ENCODE measurements around the gene TBC1D30.

DNA sequence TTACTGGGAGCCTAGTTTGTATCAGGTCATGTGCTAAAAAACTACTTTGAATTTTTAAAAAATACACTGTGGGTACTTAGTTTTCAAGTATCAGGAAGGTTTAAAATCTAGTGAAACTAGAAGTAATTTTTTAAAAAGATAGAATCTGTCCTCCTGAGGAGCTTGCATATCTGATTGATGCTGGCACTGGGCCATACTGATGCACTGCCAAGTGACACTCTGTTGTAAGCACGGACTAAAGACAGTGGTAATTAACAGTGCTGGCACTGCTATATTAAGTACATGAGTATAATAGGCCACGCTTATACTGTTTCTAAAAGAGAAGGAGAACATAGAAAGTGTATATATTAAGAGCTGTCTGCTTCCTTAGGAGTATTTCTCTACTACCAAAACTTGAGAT, 10.0 kb upstream of the TBC1D30 start:
- TF ChIP-seq, protein P1, sequence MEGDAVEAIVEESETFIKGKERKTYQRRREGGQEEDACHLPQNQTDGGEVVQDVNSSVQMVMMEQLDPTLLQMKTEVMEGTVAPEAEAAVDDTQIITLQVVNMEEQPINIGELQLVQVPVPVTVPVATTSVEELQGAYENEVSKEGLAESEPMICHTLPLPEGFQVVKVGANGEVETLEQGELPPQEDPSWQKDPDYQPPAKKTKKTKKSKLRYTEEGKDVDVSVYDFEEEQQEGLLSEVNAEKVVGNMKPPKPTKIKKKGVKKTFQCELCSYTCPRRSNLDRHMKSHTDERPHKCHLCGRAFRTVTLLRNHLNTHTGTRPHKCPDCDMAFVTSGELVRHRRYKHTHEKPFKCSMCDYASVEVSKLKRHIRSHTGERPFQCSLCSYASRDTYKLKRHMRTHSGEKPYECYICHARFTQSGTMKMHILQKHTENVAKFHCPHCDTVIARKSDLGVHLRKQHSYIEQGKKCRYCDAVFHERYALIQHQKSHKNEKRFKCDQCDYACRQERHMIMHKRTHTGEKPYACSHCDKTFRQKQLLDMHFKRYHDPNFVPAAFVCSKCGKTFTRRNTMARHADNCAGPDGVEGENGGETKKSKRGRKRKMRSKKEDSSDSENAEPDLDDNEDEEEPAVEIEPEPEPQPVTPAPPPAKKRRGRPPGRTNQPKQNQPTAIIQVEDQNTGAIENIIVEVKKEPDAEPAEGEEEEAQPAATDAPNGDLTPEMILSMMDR (IDR thresholded peaks at IDR 0.05), result no peak
- no peak for TF ChIP-seq POLR2A (IDR thresholded peaks at IDR 0.05)
